GM12892 (cell line): Measurements from ENCODE around the gene TBL2.

Source experiments
- POLR2A ChIP-seq: IDR thresholded peaks from 2 replicates; pipeline ENCODE4 v1.6.1; 2011; ENCODE audit warnings: low read depth, low read length, control low read depth
- POLR2AphosphoS5 ChIP-seq: IDR thresholded peaks from 2 replicates; pipeline ENCODE4 v1.6.1; 2011; ENCODE audit warnings: low read depth, low read length, control low read depth
- TAF1 ChIP-seq: IDR thresholded peaks from 2 replicates; pipeline ENCODE4 v1.6.1; 2011; ENCODE audit warnings: low read depth, mild to moderate bottlenecking, control low read depth, low read length, borderline replicate concordance

DNA sequence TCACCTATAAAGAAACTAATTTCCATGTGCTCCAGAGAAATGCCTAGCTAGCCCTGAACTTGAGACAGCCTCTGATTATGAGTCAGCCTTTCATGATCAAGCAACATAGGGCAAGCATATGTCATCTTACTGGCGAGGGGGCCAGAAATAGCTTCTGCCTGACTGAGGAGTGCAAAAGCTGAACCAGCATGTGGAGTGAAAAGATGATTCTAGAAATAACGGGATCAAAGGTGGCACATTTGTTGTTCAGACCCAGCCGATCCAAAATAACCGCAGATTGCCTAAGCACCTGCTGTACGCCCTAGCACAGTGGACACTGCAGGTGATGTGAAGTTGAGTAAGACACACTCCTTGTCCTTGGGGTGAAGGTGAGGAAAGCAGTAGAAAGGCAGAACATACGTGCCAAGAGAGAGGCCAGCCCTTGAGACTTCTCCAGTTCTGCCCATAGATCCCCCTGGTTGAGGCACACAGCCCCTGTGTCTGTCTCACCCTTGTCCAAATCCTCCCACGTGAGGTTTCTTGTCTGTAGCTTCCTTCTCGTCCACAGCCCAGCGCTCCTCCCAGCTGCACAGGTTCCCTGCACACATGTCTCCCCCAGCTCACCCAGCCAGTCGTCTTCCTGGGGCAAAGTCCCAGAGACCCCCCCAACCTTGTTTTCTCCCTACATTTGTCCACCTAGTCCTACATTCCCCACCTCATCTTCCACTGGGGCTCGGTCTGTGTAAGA is 18.1 kb downstream of the TBL2 start:
- TF ChIP-seq POLR2A (no peak), POLR2AphosphoS5 (no peak), TAF1 (no peak)
